Trophoblast cell (in vitro differentiated cells and primary cell): ENCODE measurements around the gene AGFG2.
"Not testable (repeated sequence)": the region's sequence is repeated elsewhere in the genome, so short reads cannot be mapped to it uniquely, and the experiment has no call there.

Experiments used
- DNase-seq, 2 donors: peaks; one replicate each; pipeline ENCODE4 v3.0.0-alpha.2; 2016
- H2AFZ ChIP-seq: 2 replicates; pipeline ENCODE4 v1.6.1; 2013; ENCODE audit warnings: low read length, moderate library complexity, mild to moderate bottlenecking; ENCODE audit not compliant: insufficient read depth, poor library complexity
- H2AK5ac ChIP-seq: 2 replicates; pipeline ENCODE4 v1.6.1; 2013; ENCODE audit warnings: mild to moderate bottlenecking, low read length
- H2BK120ac ChIP-seq: 2 replicates; pipeline ENCODE4 v1.6.1; 2013; ENCODE audit warnings: low read length, mild to moderate bottlenecking, moderate library complexity; ENCODE audit not compliant: insufficient read depth, poor library complexity
- H2BK12ac ChIP-seq: 2 replicates; pipeline ENCODE4 v1.6.1; 2013; ENCODE audit warnings: mild to moderate bottlenecking, low read length, moderate library complexity
- H2BK5ac ChIP-seq: 2 replicates; pipeline ENCODE4 v1.6.1; 2013; ENCODE audit warnings: low read length, low read depth, moderate library complexity, mild to moderate bottlenecking; ENCODE audit not compliant: poor library complexity
- H3K14ac ChIP-seq: 2 replicates; pipeline ENCODE4 v1.6.1; 2013; ENCODE audit warnings: mild to moderate bottlenecking, low read length
- H3K18ac ChIP-seq: 2 replicates; pipeline ENCODE4 v1.6.1; 2013; ENCODE audit warnings: mild to moderate bottlenecking, low read length
- H3K23ac ChIP-seq: 2 replicates; pipeline ENCODE4 v1.6.1; 2013; ENCODE audit warnings: low read length
- H3K27ac ChIP-seq: 2 replicates; pipeline ENCODE4 v1.5.1; 2013; ENCODE audit warnings: low read depth, mild to moderate bottlenecking, inconsistent platforms, low read length, moderate library complexity
- H3K27me3 ChIP-seq: 2 replicates; pipeline ENCODE4 v1.6.1; 2013; ENCODE audit warnings: inconsistent platforms, mild to moderate bottlenecking, low read length, moderate library complexity; ENCODE audit not compliant: insufficient read depth
- H3K36me3 ChIP-seq, 2 experiments: 1 replicate in 1 of 2; 2 replicates in 1 of 2; pipeline ENCODE4 v1.6.1; 2013; ENCODE audit warnings: low read length in 2 of 2, mild to moderate bottlenecking in 2 of 2, moderate library complexity in 1 of 2; ENCODE audit not compliant: insufficient read depth in 2 of 2, control insufficient read depth in 1 of 2
- H3K4ac ChIP-seq: 2 replicates; pipeline ENCODE4 v1.6.1; 2013; ENCODE audit warnings: low read depth, mild to moderate bottlenecking, low read length, moderate library complexity
- H3K4me1 ChIP-seq, 2 experiments: 1 replicate in 1 of 2; 2 replicates in 1 of 2; pipeline ENCODE4 v1.6.1; 2013; ENCODE audit warnings: low read length in 2 of 2, mild to moderate bottlenecking in 2 of 2, moderate library complexity in 1 of 2; ENCODE audit not compliant: insufficient read depth in 2 of 2, control insufficient read depth in 1 of 2
- H3K4me2 ChIP-seq: 2 replicates; pipeline ENCODE4 v1.6.1; 2013; ENCODE audit warnings: inconsistent platforms, mild to moderate bottlenecking, low read length, moderate library complexity
- H3K4me3 ChIP-seq: 2 replicates; pipeline ENCODE4 v1.5.1; 2013; ENCODE audit warnings: mild to moderate bottlenecking, low read depth, low read length, inconsistent platforms
- H3K79me1 ChIP-seq: one replicate; pipeline ENCODE4 v1.6.1; 2013; ENCODE audit warnings: low read length
- H3K79me2 ChIP-seq: 2 replicates; pipeline ENCODE4 v1.6.1; 2013; ENCODE audit warnings: low read length, mild to moderate bottlenecking; ENCODE audit not compliant: control insufficient read depth, insufficient read depth, poor library complexity
- H3K9ac ChIP-seq: 2 replicates; pipeline ENCODE4 v1.6.1; 2013; ENCODE audit warnings: mild to moderate bottlenecking, low read length
- H3K9me3 ChIP-seq: 2 replicates; pipeline ENCODE4 v1.6.1; 2013; ENCODE audit warnings: low read depth, mild to moderate bottlenecking, control low read depth, inconsistent platforms, low read length; ENCODE audit not compliant: insufficient read depth
- H4K12ac ChIP-seq: 2 replicates; pipeline ENCODE4 v1.6.1; 2013; ENCODE audit warnings: low read depth, mild to moderate bottlenecking, low read length, moderate library complexity
- H4K8ac ChIP-seq: 2 replicates; pipeline ENCODE4 v1.6.1; 2013; ENCODE audit warnings: low read depth, mild to moderate bottlenecking, low read length, moderate library complexity
- H4K91ac ChIP-seq: one replicate; pipeline ENCODE4 v1.6.1; 2013; ENCODE audit warnings: low read depth, mild to moderate bottlenecking, low read length, moderate library complexity
- WGBS: extraction: QIAGEN DNeasy Blood & Tissue Kit; methylation state at CpG from one replicate; pipeline ENCODE4 v1.1.7; 2013; ENCODE audit warnings: missing lambda C conversion rate; ENCODE audit not compliant: insufficient read length, insufficient coverage; ENCODE audit errors: extremely low coverage; 5-methylcytosine and 5-hydroxymethylcytosine counted together

AGFG2 gene

DNA sequence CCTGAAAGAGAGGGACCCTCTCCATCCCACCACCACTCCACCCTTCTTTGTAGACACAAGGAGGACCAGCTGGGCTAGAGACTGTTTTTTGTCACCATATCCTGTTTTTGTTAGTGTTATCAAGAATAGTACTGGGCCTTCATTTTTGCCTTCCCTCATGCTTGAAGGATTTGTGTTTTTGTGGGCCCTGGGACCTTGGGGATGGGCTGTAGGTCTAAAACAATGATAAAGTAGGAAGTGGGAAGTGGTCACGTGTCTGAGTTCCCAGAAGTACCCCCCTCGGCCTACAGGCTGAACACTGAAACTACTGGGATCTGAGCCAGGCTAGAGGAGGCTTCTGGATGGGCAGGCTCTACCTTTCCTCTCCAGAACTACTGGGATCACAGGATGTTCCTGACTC lies 8.9 kb downstream of the AGFG2 start:
- no peak for DNase-seq
- H3K4ac ChIP-seq: no peak overlapping the region
- H3K27ac ChIP-seq: no peak overlapping the region
- no peaks in the 10 kb centered on the region for H3K36me3 ChIP-seq
- no peak overlapping the region for H2AK5ac ChIP-seq
- H2BK5ac ChIP-seq: no peak overlapping the region
- no peaks in the 10 kb centered on the region for H3K27me3 ChIP-seq
- H2BK12ac ChIP-seq: no peak overlapping the region
- H3K23ac ChIP-seq: no peak overlapping the region
- peaks cover 12 to 14% of the 10 kb centered on the region in 2 experiments for H3K4me1 ChIP-seq
- H3K79me2 ChIP-seq: no peaks in the 10 kb centered on the region
- H4K91ac ChIP-seq: no peak overlapping the region
- no peak overlapping the region for H3K14ac ChIP-seq
- H3K79me1 ChIP-seq: peaks cover 4% of the 10 kb centered on the region
- no peak overlapping the region for H3K4me3 ChIP-seq
- H3K9ac ChIP-seq: no peak overlapping the region
- H4K8ac ChIP-seq: no peak overlapping the region
- no peak overlapping the region for H2AFZ ChIP-seq
- no peaks in the 10 kb centered on the region for H3K9me3 ChIP-seq
- no CpG with 5 or more reads among the region's 2 CpGs for WGBS
- H3K18ac ChIP-seq: no peak overlapping the region
- H4K12ac ChIP-seq: no peak overlapping the region
- H3K4me2 ChIP-seq: no peak overlapping the region
- H2BK120ac ChIP-seq: no peak overlapping the region

DNA sequence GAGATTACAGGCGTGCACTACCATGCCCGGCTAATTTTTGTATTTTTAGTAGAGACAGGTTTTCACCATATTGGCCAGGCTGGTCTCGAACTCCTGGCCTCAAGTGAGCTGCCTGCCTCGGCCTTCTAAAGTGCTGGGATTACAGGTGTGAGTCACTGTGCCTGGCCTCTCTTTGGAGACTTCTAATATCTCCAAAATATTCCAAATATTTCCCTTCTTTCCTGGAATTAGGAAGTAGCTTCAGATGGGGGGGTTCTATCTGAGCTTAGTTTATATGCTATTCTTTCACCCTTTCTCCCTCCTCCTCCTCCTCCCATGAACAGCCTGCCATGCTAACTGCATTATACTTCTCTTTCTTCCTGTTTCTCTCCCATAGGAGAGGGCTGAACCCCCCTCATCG lies 9.4 kb downstream of the AGFG2 start:
- not testable (repeated sequence) for H3K9ac ChIP-seq, H2AFZ ChIP-seq, H3K79me1 ChIP-seq, H4K91ac ChIP-seq, H3K9me3 ChIP-seq, H3K23ac ChIP-seq, H3K4me3 ChIP-seq, H2BK5ac ChIP-seq, H2BK12ac ChIP-seq, H3K14ac ChIP-seq, H4K8ac ChIP-seq, H3K36me3 ChIP-seq, H3K4me2 ChIP-seq, H2BK120ac ChIP-seq, H3K27ac ChIP-seq, H3K4ac ChIP-seq, H2AK5ac ChIP-seq, H3K18ac ChIP-seq, H3K27me3 ChIP-seq, H3K79me2 ChIP-seq, H4K12ac ChIP-seq, DNase-seq
- WGBS: no CpG with 5 or more reads among the region's 5 CpGs
- peaks cover 12 to 14% of the 10 kb centered on the region in 2 experiments for H3K4me1 ChIP-seq

DNA sequence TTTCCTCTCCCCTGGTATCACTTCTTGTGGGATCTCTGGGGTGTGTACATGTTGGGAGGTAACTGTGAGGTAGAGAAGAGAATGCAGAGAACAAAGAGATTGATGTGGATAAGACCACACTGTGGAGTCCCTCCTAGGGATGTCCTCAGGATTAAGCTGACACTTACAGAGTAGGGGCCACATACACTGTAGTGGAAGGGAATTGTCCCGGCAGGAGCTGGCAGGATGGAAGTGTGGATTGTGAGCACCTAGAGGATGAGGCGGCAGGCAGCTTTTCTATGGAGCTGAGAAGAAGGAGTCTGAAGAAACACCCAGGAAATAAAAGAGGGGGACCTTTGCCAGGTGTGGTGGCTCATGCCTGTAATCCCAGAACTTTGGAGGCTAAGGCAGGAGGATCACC lies 13.5 kb downstream of the AGFG2 start:
- WGBS: no CpG with 5 or more reads among the region's 2 CpGs
- no peak overlapping the region for H2BK120ac ChIP-seq
- H3K4me3 ChIP-seq: no peak overlapping the region
- no peak overlapping the region for H3K9ac ChIP-seq
- H2BK5ac ChIP-seq: no peak overlapping the region
- H3K79me2 ChIP-seq: no peaks in the 10 kb centered on the region
- peaks cover 3 to 5% of the 10 kb centered on the region in 2 experiments for H3K4me1 ChIP-seq
- H3K27ac ChIP-seq: no peak overlapping the region
- no peak overlapping the region for H3K23ac ChIP-seq
- H3K36me3 ChIP-seq: peaks cover 3 to 8% of the 10 kb centered on the region in 2 experiments
- H4K8ac ChIP-seq: no peak overlapping the region
- no peaks in the 10 kb centered on the region for H3K9me3 ChIP-seq
- H2BK12ac ChIP-seq: no peak overlapping the region
- no peak overlapping the region for H3K4ac ChIP-seq
- DNase-seq: no peak
- no peak overlapping the region for H3K18ac ChIP-seq
- H4K91ac ChIP-seq: no peak overlapping the region
- no peaks in the 10 kb centered on the region for H3K27me3 ChIP-seq
- no peak overlapping the region for H4K12ac ChIP-seq
- no peak overlapping the region for H3K14ac ChIP-seq
- no peak overlapping the region for H2AFZ ChIP-seq
- no peak overlapping the region for H2AK5ac ChIP-seq
- no peak overlapping the region for H3K4me2 ChIP-seq
- H3K79me1 ChIP-seq: no peaks in the 10 kb centered on the region

DNA sequence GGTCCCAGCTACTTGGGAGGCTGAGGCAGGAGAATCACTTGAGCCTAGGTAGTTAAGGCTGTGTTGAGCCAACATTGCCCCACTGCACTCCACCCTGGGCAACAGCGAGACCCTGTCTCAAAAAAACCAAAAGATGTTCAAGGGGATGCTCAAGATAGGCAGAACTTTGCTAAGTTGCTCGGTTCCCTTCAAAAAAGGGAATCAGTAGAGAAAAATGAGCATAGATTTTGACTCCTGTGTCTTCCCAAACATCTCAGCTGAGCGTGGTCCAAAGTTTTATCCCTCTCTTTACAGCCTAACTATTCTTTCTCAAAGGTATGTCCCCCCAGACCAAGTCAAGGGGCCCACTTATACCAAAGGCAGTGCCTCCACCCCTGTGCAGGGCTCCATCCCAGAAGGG lies 14.0 kb downstream of the AGFG2 start:
- no peaks in the 10 kb centered on the region for H3K79me2 ChIP-seq

More for the DNA sequence above, 14.0 kb downstream of the AGFG2 start:
- no peak overlapping the region for H3K23ac ChIP-seq
- H3K4ac ChIP-seq: no peak overlapping the region
- H3K14ac ChIP-seq: no peak overlapping the region
- no peak overlapping the region for H3K4me2 ChIP-seq
- no peak overlapping the region for H3K4me3 ChIP-seq
- no peaks in the 10 kb centered on the region for H3K9me3 ChIP-seq
- H2AK5ac ChIP-seq: no peak overlapping the region
- no peak overlapping the region for H3K27ac ChIP-seq
- H2BK12ac ChIP-seq: no peak overlapping the region
- no peak overlapping the region for H4K91ac ChIP-seq
- no peak overlapping the region for H4K8ac ChIP-seq
- H3K79me1 ChIP-seq: no peaks in the 10 kb centered on the region
- H2BK120ac ChIP-seq: no peak overlapping the region
- DNase-seq: no peak
- peaks cover 3 to 5% of the 10 kb centered on the region in 2 experiments for H3K4me1 ChIP-seq
- no peak overlapping the region for H3K18ac ChIP-seq
- H3K9ac ChIP-seq: no peak overlapping the region
- no peak overlapping the region for H2BK5ac ChIP-seq
- no peak overlapping the region for H2AFZ ChIP-seq
- peaks cover 3 to 8% of the 10 kb centered on the region in 2 experiments for H3K36me3 ChIP-seq
- H3K27me3 ChIP-seq: no peaks in the 10 kb centered on the region
- no peak overlapping the region for H4K12ac ChIP-seq
- WGBS: no CpG with 5 or more reads among the region's 3 CpGs
